Fibroblast of villous mesenchyme (primary cell): ENCODE measurements around the gene CACHD1. TPM values are rescaled to one million over a fixed set of nuclear protein-coding genes. Genes with fewer than 3 reads are reported as not detected.
A peak's percentile ranks its signal among the peaks of the same experiment; 100 is the strongest.
"Not testable (repeated sequence)": the region's sequence is repeated elsewhere in the genome, so short reads cannot be mapped to it uniquely, and the experiment has no call there.

Experiments
- DNase-seq: peaks from one replicate; pipeline ENCODE4 v3.0.0-alpha.2; 2010; ENCODE audit warnings: low read depth
- H3K4me3 ChIP-seq: 2 replicates; pipeline ENCODE4 v1.5.1; 2011; ENCODE audit warnings: low read depth, mild to moderate bottlenecking, low read length
- total RNA-seq: library from RNA; depleted of rRNA; stranded (reverse); fragments of >200 nt; gene quantifications from 2 replicates; pipeline ENCODE4 v1.2.3, GENCODE V29; 2012
- TF ChIP-seq, protein P1 (sequence below): IDR thresholded peaks from 2 replicates; pipeline ENCODE4 v1.5.1; 2012; ENCODE audit warnings: low read depth, mild to moderate bottlenecking, low read length; ENCODE audit not compliant: insufficient read depth

The CACHD1 gene
- total RNA-seq, 1 donor = 11.2 TPM

DNA sequence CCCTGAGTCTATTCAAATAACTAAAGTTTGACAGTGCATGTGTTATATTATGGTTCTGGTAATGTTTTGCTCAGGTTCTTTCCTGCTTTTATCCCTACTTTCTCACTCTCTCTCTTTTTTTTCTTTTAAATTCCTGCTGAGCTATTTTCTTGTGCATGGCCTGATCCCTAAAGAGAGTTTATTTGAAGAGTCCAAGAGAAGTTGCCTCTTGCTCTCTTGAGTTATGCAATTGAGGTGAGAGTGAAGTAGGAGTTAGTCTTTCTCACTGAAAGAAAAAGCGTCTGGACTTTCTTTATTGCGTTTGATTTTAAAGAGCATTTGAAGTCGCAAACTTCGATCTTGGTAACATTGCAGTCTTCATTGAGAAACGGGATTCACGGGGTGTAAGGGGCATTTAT is 138.7 kb downstream of the CACHD1 start:
- DNase-seq = no peak
- TF ChIP-seq, protein P1, sequence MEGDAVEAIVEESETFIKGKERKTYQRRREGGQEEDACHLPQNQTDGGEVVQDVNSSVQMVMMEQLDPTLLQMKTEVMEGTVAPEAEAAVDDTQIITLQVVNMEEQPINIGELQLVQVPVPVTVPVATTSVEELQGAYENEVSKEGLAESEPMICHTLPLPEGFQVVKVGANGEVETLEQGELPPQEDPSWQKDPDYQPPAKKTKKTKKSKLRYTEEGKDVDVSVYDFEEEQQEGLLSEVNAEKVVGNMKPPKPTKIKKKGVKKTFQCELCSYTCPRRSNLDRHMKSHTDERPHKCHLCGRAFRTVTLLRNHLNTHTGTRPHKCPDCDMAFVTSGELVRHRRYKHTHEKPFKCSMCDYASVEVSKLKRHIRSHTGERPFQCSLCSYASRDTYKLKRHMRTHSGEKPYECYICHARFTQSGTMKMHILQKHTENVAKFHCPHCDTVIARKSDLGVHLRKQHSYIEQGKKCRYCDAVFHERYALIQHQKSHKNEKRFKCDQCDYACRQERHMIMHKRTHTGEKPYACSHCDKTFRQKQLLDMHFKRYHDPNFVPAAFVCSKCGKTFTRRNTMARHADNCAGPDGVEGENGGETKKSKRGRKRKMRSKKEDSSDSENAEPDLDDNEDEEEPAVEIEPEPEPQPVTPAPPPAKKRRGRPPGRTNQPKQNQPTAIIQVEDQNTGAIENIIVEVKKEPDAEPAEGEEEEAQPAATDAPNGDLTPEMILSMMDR = no peak
- no peak overlapping the region for H3K4me3 ChIP-seq

DNA sequence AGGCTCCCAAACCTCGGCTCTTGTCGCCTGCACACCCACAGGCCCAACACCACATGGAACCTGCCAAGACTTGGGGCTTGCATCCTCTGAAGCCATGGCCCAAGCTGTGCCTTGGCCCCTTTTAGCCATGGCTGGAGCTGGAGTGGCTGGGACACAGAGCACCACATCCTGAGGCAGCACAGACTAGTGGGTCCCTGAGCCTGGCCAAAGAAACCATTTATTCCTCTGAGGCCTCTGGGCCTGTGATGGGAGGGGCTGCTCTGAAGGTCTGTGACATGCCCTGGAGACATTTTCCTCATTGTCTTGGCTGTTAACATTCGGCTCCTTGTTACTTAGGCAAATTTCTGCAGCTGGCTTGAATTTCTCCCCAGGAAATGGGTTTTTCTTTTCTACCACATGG is 141.0 kb downstream of the CACHD1 start:
- H3K4me3 ChIP-seq, DNase-seq: not testable (repeated sequence)

DNA sequence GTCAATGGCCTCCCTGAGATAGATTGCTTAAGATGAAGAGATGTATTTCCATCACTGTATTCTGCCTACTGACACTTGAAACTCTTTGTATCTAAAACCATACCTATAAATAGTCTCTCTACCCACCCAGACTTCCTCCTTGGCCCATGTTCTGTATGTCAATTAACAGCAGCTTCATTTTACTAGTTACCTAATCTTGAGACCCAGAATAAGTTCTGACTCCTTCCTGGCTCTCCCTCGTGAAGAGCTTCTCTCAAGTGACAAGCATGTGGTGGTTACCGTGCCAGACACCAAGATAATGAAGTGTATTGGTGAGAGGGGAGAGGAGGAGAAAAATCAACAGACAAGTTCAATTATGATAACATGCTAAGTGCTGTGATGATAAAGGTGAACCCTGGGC is 146.1 kb downstream of the CACHD1 start:
- TF ChIP-seq, protein P1 = no peak
- DNase-seq = no peak
- no peak overlapping the region for H3K4me3 ChIP-seq

DNA sequence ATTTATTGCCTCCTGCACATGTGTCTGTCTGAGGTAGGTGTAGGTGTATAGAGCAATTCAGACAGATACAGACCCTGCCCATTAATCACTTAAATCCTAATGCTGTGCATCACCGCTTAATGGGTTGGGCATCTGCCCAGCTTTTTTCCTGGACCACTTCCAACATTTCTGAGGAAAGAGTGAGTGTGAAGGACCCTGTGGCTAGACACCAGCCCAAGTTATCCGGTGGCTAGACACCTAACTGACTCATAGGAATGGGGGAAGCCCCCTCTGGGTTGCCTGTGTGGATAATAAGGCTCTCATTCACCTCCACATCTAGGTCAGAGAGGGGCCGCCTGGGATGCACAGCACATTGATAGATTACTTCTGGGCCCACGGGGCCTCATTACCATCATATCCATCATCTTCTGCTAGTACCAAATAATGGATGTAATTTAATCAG is 153.8 kb downstream of the CACHD1 start:
- peak; percentile 4 for DNase-seq
- no peak overlapping the region for H3K4me3 ChIP-seq
- TF ChIP-seq, protein P1 = no peak

DNA sequence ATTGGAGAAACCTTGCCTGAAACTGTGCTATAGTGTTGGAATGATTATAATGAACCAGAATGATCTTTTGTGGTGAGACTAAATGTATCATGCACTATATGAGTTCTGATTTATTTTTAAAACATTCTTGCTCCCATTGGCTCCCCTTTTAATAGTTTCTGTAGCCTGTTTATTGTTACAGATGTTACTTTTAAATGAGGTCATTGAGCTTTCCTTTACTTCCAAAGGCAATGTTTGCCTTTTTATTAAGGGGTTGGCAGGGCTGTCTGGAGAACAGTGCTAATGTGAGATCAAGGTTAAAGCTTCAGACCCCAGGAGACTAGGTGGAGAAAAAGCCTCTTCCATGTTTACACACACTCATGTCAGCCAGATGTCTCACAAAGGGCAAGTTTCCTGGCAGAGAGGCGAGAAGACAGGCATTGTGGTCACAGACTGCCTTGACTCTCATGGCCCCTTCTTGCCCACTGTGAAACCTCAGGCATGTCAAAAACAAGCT is 154.3 kb downstream of the CACHD1 start:
- no peak overlapping the region for H3K4me3 ChIP-seq
- TF ChIP-seq, protein P1 = no peak
- DNase-seq = peak; percentile 30

- no peak overlapping the region for H3K4me3 ChIP-seq
- TF ChIP-seq, protein P1 = no peak
- DNase-seq = peak; percentile 4
These were observed 154.9 kb downstream of the CACHD1 start for GRCh38 chr1:64624808-64625207.

DNA sequence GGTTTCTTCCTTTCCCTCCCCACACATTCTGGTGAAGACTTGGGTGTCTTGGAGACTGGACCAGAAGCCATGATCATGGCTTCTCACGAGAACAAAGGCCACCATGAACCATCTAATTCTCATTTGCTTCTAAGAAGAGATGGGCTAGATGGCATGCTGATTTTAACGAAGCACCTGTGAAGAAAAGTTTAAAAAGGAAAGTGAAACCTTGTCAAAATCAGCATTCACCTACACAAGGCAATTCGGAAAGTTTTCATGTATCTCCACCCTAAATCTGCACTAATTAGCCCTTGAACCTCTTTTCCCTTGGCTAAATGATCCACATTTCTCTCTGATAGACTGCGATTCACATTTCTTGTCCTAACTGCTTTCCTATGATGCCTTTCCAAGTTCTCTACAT is 160.7 kb downstream of the CACHD1 start:
- DNase-seq = no peak
- no peak overlapping the region for H3K4me3 ChIP-seq
- TF ChIP-seq, protein P1 = no peak
